SK-N-SH (cell line): ENCODE data around the gene PLIN4. TPM values are rescaled to one million over a fixed set of nuclear protein-coding genes. Genes with fewer than 3 reads are reported as not detected.

ENCODE experiments used
- CTCF ChIA-PET: fragments of 300-600, 350-600 bp; formaldehyde crosslinking; extraction: SDS; loops from one replicate; lab custom pipeline; 2021; lab: Yijun Ruan, JAX
- POLR2A ChIA-PET: fragments of 350-600 bp; sonication (Branson Sonifier 250); formaldehyde crosslinking; extraction: SDS; loops from one replicate; lab custom pipeline; 2020; ENCODE audit warnings: antibody characterized with exemption, inconsistent platforms; lab: Yijun Ruan, JAX
- DNase-seq: peaks from one replicate; pipeline ENCODE4 v3.0.0; 2012
- H2AFZ ChIP-seq: fragments of 200-600 bp; sonication (generic); 2 replicates; pipeline ENCODE4 v1.8.1; 2016; ENCODE audit warnings: antibody characterized with exemption, mild to moderate bottlenecking, low read depth
- H3F3A ChIP-seq: fragments of 200-600 bp; sonication (generic); replicated peaks from 2 replicates; pipeline ENCODE3; 2016; ENCODE audit warnings: antibody characterized with exemption, mild to moderate bottlenecking; ENCODE audit not compliant: insufficient read depth
- H3K27ac ChIP-seq, 2 experiments: fragments of 200-500 bp in 1 of 2; fragments of 200-600 bp in 1 of 2; sonication (Bioruptor generic) in 1 of 2; sonication (generic), shearing (Covaris generic) in 1 of 2; 2 replicates each; pipeline versions ENCODE4 v1.5.1 to v1.6.1; 2014 to 2016; ENCODE audit warnings: low read depth in 2 of 2, inconsistent platforms in 1 of 2, low read length in 1 of 2, mild to moderate bottlenecking in 1 of 2, mixed read lengths in 1 of 2
- H3K27me3 ChIP-seq: fragments of 200-600 bp; sonication (generic), shearing (Covaris generic); 2 replicates; pipeline ENCODE4 v1.6.1; 2016; ENCODE audit warnings: mixed run types; ENCODE audit not compliant: insufficient read depth
- H3K36me3 ChIP-seq, 2 experiments: fragments of 200-500 bp in 1 of 2; fragments of 200-600 bp in 1 of 2; sonication (Bioruptor generic) in 1 of 2; sonication (generic) in 1 of 2; replicated peaks in 1 of 2; 2 replicates each; pipeline versions ENCODE3 to v1.5.1; 2014 to 2016; ENCODE audit warnings: low read length in 1 of 2, mild to moderate bottlenecking in 1 of 2; ENCODE audit not compliant: insufficient read depth in 2 of 2, control insufficient read depth in 1 of 2
- H3K4me1 ChIP-seq, 2 experiments: fragments of 200-500 bp in 1 of 2; fragments of 200-600 bp in 1 of 2; sonication (Bioruptor generic) in 1 of 2; sonication (generic), shearing (Covaris generic) in 1 of 2; 2 replicates each; pipeline versions ENCODE4 v1.5.1 to v1.6.1; 2014 to 2016; ENCODE audit warnings: low read depth in 1 of 2, low read length in 1 of 2, mixed run types in 1 of 2; ENCODE audit not compliant: insufficient read depth in 2 of 2, control insufficient read depth in 1 of 2
- H3K4me2 ChIP-seq: fragments of 200-600 bp; sonication (generic), shearing (Covaris generic); 2 replicates; pipeline ENCODE4 v1.6.1; 2017; ENCODE audit warnings: mixed run types
- H3K4me3 ChIP-seq, 2 experiments: fragments of 200-500 bp in 1 of 2; fragments of 200-600 bp in 1 of 2; sonication (Bioruptor generic) in 1 of 2; sonication (generic), shearing (Covaris generic) in 1 of 2; 2 replicates each; pipeline versions ENCODE4 v1.5.1 to v1.8.1; 2014 to 2016; ENCODE audit warnings: low read depth in 2 of 2, inconsistent platforms in 1 of 2, low read length in 1 of 2, mild to moderate bottlenecking in 1 of 2, mixed read lengths in 1 of 2, moderate library complexity in 1 of 2
- H3K79me2 ChIP-seq: fragments of 200-600 bp; sonication (generic); 2 replicates; pipeline ENCODE4 v1.8.1; 2017; ENCODE audit warnings: mild to moderate bottlenecking; ENCODE audit not compliant: insufficient read depth
- H3K9ac ChIP-seq: fragments of 200-600 bp; sonication (generic); 2 replicates; pipeline ENCODE4 v1.6.1; 2017; ENCODE audit warnings: mixed run types
- H3K9me2 ChIP-seq: fragments of 200-600 bp; sonication (generic); 2 replicates; pipeline ENCODE4 v1.6.1; 2017; ENCODE audit warnings: mixed run types
- H3K9me3 ChIP-seq: fragments of 200-600 bp; sonication (generic); 2 replicates; pipeline ENCODE4 v1.6.1; 2017; ENCODE audit warnings: mixed run types, mild to moderate bottlenecking, moderate library complexity
- H4K20me1 ChIP-seq: fragments of 200-600 bp; sonication (generic); 2 replicates; pipeline ENCODE4 v1.6.1; 2017; ENCODE audit warnings: mild to moderate bottlenecking, mixed run types; ENCODE audit not compliant: insufficient read depth
- CHD2 ChIP-seq: fragments of 150-350 bp; IDR thresholded peaks from 2 replicates; pipeline ENCODE4 v1.6.1; 2018; ENCODE audit warnings: low read length; ENCODE audit not compliant: partially characterized antibody
- CTCF ChIP-seq: fragments of 200-600 bp; sonication (generic); IDR thresholded peaks from 2 replicates; pipeline ENCODE4 v1.6.1; 2017; ENCODE audit warnings: antibody characterized with exemption, mild to moderate bottlenecking, moderate library complexity
- EP300 ChIP-seq, 2 experiments: IDR thresholded peaks; 2 replicates each; pipeline versions ENCODE4 v1.4.0 to v1.6.1; 2012; ENCODE audit warnings: borderline replicate concordance in 1 of 2, low read depth in 1 of 2, low read length in 1 of 2
- FOSL2 ChIP-seq: IDR thresholded peaks from 2 replicates; pipeline ENCODE4 v1.4.0; 2012; ENCODE audit warnings: low read depth, mild to moderate bottlenecking, moderate library complexity, borderline replicate concordance
- FOXM1 ChIP-seq: IDR thresholded peaks from 2 replicates; pipeline ENCODE4 v1.4.0; 2012; ENCODE audit warnings: low read depth, mild to moderate bottlenecking
- GABPA ChIP-seq: IDR thresholded peaks from 2 replicates; pipeline ENCODE4 v1.4.0; 2012; ENCODE audit warnings: low read depth, mild to moderate bottlenecking
- GATA2 ChIP-seq: sonication (generic); formaldehyde crosslinking; IDR thresholded peaks from 2 replicates; pipeline ENCODE4 v1.5.0; 2020; ENCODE audit warnings: mild to moderate bottlenecking, missing genetic modification reagents
- MAX ChIP-seq: IDR thresholded peaks from 2 replicates; pipeline ENCODE4 v1.4.0; 2012; ENCODE audit warnings: low read depth
- PBX3 ChIP-seq: IDR thresholded peaks from 2 replicates; pipeline ENCODE4; 2012
- POLR2AphosphoS5 ChIP-seq: IDR thresholded peaks from 2 replicates; pipeline ENCODE4 v1.6.1; 2012; ENCODE audit warnings: low read depth, low read length
- RAD21 ChIP-seq: IDR thresholded peaks from 2 replicates; pipeline ENCODE4 v1.6.1; 2012; ENCODE audit warnings: mild to moderate bottlenecking, low read length
- SIN3A ChIP-seq: IDR thresholded peaks from 2 replicates; pipeline ENCODE4 v1.6.1; 2012; ENCODE audit warnings: low read depth, mild to moderate bottlenecking, low read length, moderate library complexity, borderline replicate concordance
- SMC3 ChIP-seq: IDR thresholded peaks from 2 replicates; pipeline ENCODE4 v1.6.1; 2012; ENCODE audit warnings: low read depth, low read length, improper control_type of control experiment
- TCF12 ChIP-seq: IDR thresholded peaks from 2 replicates; pipeline ENCODE4 v1.4.0; 2012
- WGBS: methylation state at CpG from one replicate; pipeline ENCODE4 v1.1.6; 2017; ENCODE audit warnings: low lambda C conversion rate; 5-methylcytosine and 5-hydroxymethylcytosine counted together
- polyA plus RNA-seq, 3 experiments: library from polyadenylated mRNA; depleted of rRNA; stranded (reverse); fragments of >200 nt; gene quantifications; 2 replicates each; pipeline ENCODE4 v1.2.3, GENCODE V29; 2012

PLIN4 gene
- polyA plus RNA-seq, 1 of the 3 experiments (the other 2 are of a cell fraction), result 0.07 TPM

GRCh38 chr19:4539169-4539692 is 20.9 kb upstream of the PLIN4 start:
- Histone ChIP-seq H3K27ac (no peak overlapping the region), H3K4me1 (peaks cover 0 to 13% of the 10 kb centered on the region in 2 experiments; a peak in 2 of 4 replicates), H4K20me1 (no peaks in the 10 kb centered on the region), H2AFZ (no peak overlapping the region), H3K27me3 (no peaks in the 10 kb centered on the region; the same call in 1 of the 2 replicates), H3K36me3 (no peaks in the 10 kb centered on the region), H3F3A (no peaks in the 10 kb centered on the region), H3K9me2 (no peaks in the 10 kb centered on the region), H3K4me2 (no peak overlapping the region), H3K79me2 (no peaks in the 10 kb centered on the region), H3K4me3 (no peak overlapping the region), H3K9ac (no peak overlapping the region), H3K9me3 (no peaks in the 10 kb centered on the region)
- no peak for DNase-seq
- CTCF ChIA-PET, result interaction anchor here (0.8 to 3.6 kb wide), 8 partner anchors 8 to 252 kb away, joined by 3 to 53 read pairs (median 4); partner anchors contain the start of gene FEM1A
- TF ChIP-seq GABPA (no peak), FOXM1 (no peak), PBX3 (no peak), CHD2 (no peak), GATA2 (CRISPR knock-in tag) (no peak), TCF12 (no peak), MAX (no peak), SIN3A (no peak), POLR2AphosphoS5 (no peak), RAD21 (no peak)
- POLR2A ChIA-PET, result no interaction called here
- 64% methylated on average over 3 of the region's 3 CpGs for WGBS

GRCh38 chr19:4538601-4538954 is 20.3 kb upstream of the PLIN4 start:
- H3K4me3 ChIP-seq, result no peak overlapping the region
- ChIA-PET CTCF (interaction anchor here (0.8 to 3.6 kb wide), 7 partner anchors 9 to 98 kb away, joined by 3 to 53 read pairs (median 4); no protein-coding TSS in a partner anchor), POLR2A (no interaction called here)
- H3K9me2 ChIP-seq, result no peaks in the 10 kb centered on the region
- H3K4me1 ChIP-seq, result peaks cover 0 to 13% of the 10 kb centered on the region in 2 experiments; a peak in 2 of 4 replicates
- no peak overlapping the region for H3K4me2 ChIP-seq
- 83% methylated on average over 5 of the region's 13 CpGs for WGBS
- no peak for TF ChIP-seq FOSL2
- TF ChIP-seq EP300 (IDR thresholded peaks at IDR 0.05; ENCODE audit: borderline replicate concordance in 1 of 2, low read depth in 1 of 2, low read length in 1 of 2), result no peak
- no peak for TF ChIP-seq CTCF
- TF ChIP-seq SMC3, result no peak
- no peak for TF ChIP-seq GATA2 (CRISPR knock-in tag)
- no peaks in the 10 kb centered on the region for H3K79me2 ChIP-seq
- no peaks in the 10 kb centered on the region for H3F3A ChIP-seq
- H3K36me3 ChIP-seq, result no peaks in the 10 kb centered on the region
- no peaks in the 10 kb centered on the region for H4K20me1 ChIP-seq
- H3K27me3 ChIP-seq, result peaks cover 2% of the 10 kb centered on the region; the same call in 1 of the 2 replicates
- H2AFZ ChIP-seq, result no peak overlapping the region
- H3K27ac ChIP-seq, result no peak overlapping the region
- no peaks in the 10 kb centered on the region for H3K9me3 ChIP-seq
- DNase-seq, result no peak
- no peak overlapping the region for H3K9ac ChIP-seq
